Fibroblast of lung (primary cell): ENCODE measurements around the gene DNAH1.

Experiments used
- EZH2 ChIP-seq: IDR thresholded peaks from 2 replicates; pipeline ENCODE4 v1.5.1; 2012; ENCODE audit warnings: low read length, control low read depth, mild to moderate bottlenecking; ENCODE audit errors: missing control alignments
- TF ChIP-seq, protein P1 (sequence below), 2 donors: IDR thresholded peaks in 1 of 2; conservative IDR thresholded peaks in 1 of 2; 1 replicate in 1 of 2; 2 replicates in 1 of 2; pipeline ENCODE4 v1.5.1; 2011 to 2012; ENCODE audit warnings: low read length in 2 of 2, control low read depth in 1 of 2, inconsistent platforms in 1 of 2, low read depth in 1 of 2, mild to moderate bottlenecking in 1 of 2

DNA sequence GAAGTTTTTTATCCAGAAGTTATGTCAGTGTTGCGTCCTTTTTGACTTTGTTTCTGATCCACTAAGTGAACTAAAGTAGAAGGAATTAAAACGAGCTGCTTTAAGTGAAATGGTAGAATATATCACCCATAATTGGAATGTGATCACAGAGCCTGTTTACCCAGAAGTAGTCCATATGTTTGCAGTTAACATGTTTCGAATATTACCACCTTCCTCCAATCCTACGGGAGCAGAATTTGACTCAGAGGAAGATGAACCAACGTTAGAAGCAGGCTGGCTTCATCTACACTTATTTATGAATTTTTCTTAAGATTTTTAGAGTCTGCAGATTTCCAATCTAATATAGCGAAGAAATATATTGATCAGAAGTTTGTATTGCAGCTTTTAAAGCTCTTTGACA lies 57.6 kb downstream of the DNAH1 start:
- TF ChIP-seq, protein P1, sequence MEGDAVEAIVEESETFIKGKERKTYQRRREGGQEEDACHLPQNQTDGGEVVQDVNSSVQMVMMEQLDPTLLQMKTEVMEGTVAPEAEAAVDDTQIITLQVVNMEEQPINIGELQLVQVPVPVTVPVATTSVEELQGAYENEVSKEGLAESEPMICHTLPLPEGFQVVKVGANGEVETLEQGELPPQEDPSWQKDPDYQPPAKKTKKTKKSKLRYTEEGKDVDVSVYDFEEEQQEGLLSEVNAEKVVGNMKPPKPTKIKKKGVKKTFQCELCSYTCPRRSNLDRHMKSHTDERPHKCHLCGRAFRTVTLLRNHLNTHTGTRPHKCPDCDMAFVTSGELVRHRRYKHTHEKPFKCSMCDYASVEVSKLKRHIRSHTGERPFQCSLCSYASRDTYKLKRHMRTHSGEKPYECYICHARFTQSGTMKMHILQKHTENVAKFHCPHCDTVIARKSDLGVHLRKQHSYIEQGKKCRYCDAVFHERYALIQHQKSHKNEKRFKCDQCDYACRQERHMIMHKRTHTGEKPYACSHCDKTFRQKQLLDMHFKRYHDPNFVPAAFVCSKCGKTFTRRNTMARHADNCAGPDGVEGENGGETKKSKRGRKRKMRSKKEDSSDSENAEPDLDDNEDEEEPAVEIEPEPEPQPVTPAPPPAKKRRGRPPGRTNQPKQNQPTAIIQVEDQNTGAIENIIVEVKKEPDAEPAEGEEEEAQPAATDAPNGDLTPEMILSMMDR (conservative IDR thresholded peaks at IDR 0.05 in 1 of 2, IDR thresholded peaks at IDR 0.05 in 1 of 2; ENCODE audit: low read depth in 1 of 2, low read length in 2 of 2) = no peak
- TF ChIP-seq EZH2 = no peak
